ENCODE results near the gene PCDHA1.
"Not testable (repeated sequence)": the region's sequence is repeated elsewhere in the genome, so short reads cannot be mapped to it uniquely, and the experiment has no call there.

PCDHA1 gene

GRCh38 chr5:140808889-140809291 is 22.9 kb downstream of the PCDHA1 start:
- no peak for DNase-seq

GRCh38 chr5:140821375-140822280 is 35.7 kb downstream of the PCDHA1 start, which contains the start of gene PCDHA5:
PCDHA5 (plus strand) TSS chr5:140821613.
- no peak for DNase-seq

DNA sequence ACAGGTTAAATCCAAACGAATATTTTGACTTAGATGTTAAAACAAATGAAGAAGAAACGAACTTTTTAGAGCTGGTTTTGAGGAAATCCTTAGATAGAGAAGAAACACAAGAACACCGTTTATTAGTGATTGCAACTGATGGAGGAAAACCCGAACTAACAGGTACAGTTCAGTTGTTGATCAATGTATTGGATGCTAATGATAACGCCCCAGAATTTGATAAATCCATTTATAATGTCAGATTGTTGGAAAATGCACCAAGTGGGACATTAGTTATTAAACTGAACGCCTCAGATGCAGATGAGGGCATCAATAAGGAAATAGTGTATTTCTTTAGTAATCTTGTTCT is 36.3 kb downstream of the PCDHA1 start:
- DNase-seq = no peak

GRCh38 chr5:140822969-140823368 is 37.0 kb downstream of the PCDHA1 start:
- not testable (repeated sequence) for DNase-seq

- DNase-seq = no peak
Measured at GRCh38 chr5:140823475-140823874, 37.5 kb downstream of the PCDHA1 start.

DNA sequence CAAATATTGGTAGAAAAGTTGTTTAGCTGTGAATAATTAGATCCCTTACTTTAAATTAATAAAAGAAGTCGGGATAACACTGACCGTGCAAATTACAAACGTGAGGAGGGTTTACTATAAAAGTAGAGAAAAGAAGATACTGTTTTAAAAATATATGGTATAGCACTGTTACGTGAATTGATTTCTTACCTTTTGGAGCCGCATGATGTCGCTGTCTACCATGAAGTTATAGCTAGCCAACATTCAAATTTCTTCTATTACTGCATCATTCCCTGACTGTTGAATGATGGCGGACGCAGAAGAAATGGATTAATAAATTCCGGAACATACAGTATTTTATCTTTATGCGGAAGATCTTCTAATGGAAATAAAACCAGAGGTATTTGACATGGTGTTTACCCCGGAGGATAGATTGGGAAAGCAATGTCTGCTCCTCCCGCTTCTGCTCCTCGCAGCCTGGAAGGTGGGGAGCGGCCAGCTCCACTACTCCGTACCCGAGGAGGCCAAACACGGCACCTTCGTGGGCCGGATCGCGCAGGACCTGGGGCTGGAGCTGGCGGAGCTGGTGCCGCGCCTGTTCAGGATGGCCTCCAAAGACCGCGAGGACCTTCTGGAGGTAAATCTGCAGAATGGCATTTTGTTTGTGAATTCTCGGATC is 41.9 kb downstream of the PCDHA1 start, which contains the start of gene PCDHA6:
Gene PCDHA6, plus strand, starts transcription at position 257 of the 658 bp plus-strand sequence. Its CDS starts 132 bp downstream, at position 389.
- DNase-seq = no peak

DNA sequence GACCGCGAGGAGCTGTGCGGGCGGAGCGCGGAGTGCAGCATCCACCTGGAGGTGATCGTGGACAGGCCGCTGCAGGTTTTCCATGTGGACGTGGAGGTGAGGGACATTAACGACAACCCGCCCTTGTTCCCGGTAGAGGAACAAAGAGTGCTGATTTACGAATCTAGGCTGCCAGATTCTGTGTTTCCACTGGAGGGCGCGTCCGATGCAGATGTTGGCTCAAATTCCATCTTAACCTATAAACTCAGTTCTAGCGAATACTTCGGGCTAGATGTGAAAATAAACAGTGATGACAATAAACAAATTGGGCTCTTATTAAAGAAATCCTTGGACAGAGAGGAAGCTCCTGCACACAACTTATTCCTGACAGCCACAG is 42.4 kb downstream of the PCDHA1 start:
- no peak for DNase-seq

GRCh38 chr5:140829511-140830501 is 43.9 kb downstream of the PCDHA1 start:
- not testable (repeated sequence) for DNase-seq

GRCh38 chr5:140833993-140834392 is 48.1 kb downstream of the PCDHA1 start, which contains the start of gene PCDHA7:
PCDHA7 (plus strand) TSS chr5:140834269; CDS start chr5:140834384, 115 bp downstream.
- DNase-seq = no peak

DNA sequence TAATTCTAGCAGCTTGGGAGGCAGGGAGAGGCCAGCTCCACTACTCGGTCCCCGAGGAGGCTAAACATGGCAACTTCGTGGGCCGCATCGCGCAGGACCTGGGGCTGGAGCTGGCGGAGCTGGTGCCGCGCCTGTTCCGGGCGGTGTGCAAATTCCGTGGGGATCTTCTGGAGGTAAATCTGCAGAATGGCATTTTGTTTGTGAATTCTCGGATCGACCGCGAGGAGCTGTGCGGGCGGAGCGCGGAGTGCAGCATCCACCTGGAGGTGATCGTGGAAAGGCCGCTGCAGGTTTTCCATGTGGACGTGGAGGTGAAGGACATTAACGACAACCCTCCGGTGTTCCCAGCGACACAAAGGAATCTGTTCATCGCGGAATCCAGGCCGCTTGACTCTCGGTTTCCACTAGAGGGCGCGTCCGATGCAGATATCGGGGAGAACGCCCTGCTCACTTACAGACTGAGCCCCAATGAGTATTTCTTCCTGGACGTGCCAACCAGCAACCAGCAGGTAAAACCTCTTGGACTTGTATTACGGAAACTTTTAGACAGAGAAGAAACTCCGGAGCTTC is 48.6 kb downstream of the PCDHA1 start:
- DNase-seq = not testable (repeated sequence)

GRCh38 chr5:140835622-140836510 is 49.9 kb downstream of the PCDHA1 start:
- DNase-seq = no peak

- no peak for DNase-seq
Measured at GRCh38 chr5:140840978-140841962, 55.3 kb downstream of the PCDHA1 start, which contains the start of gene PCDHA8. PCDHA8 (plus strand) TSS chr5:140841187; CDS start chr5:140841322, 135 bp downstream.

DNA sequence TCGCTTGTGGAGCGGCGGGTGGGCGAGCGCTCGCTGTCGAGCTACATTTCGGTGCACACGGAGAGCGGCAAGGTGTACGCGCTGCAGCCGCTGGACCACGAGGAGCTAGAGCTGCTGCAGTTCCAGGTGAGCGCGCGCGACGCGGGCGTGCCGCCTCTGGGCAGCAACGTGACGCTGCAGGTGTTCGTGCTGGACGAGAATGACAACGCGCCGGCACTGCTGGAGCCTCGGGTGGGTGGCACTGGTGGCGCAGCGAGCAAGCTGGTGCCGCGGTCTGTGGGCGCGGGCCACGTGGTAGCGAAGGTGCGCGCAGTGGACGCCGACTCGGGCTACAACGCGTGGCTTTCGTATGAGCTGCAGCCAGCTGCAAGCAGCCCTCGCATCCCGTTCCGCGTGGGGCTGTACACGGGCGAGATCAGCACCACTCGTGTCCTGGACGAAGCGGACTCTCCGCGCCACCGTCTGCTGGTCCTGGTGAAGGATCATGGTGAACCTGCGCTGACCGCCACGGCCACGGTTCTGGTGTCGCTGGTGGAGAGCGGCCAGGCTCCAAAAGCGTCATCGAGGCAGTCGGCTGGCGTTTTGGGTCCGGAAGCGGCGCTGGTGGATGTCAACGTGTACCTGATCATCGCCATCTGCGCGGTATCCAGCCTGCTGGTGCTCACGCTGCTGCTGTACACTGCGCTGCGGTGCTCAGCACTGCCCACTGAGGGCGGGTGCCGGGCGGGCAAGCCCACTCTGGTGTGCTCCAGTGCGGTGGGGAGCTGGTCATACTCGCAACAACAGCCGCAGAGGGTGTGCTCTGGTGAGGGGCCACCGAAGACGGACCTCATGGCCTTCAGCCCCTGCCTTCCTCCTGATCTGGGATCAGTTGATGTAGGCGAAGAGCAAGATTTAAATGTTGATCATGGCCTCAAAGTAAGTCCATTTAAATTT is 57.1 kb downstream of the PCDHA1 start:
- no peak for DNase-seq

GRCh38 chr5:140848139-140849102 is 62.5 kb downstream of the PCDHA1 start, which contains the start of gene PCDHA9:
PCDHA9 (plus strand) TSS chr5:140848382; CDS start chr5:140848496, 114 bp downstream.
- not testable (repeated sequence) for DNase-seq

GRCh38 chr5:140849831-140850634 is 64.1 kb downstream of the PCDHA1 start:
- not testable (repeated sequence) for DNase-seq

Data from DMS79 (cell line).